Right cardiac atrium (tissue), 5 donors: Measurements from ENCODE around the gene ANKRD13C. TPM values are rescaled to one million over a fixed set of nuclear protein-coding genes. Genes with fewer than 3 reads are reported as not detected.

Experiments
- ATAC-seq, 2 donors: fragments of 200-7000 bp; cut with Tn5 transposase; one replicate each; pipeline versions ENCODE4 v1.8.0 to v1.9.1; 2020; ENCODE audit warnings: moderate library complexity in 2 of 2, mild to moderate bottlenecking in 1 of 2
- DNase-seq, 3 donors: peaks; one replicate each; pipeline ENCODE4 v3.0.0-alpha.2; 2020
- H3K27ac ChIP-seq: one replicate; pipeline ENCODE4 v1.5.1; 2013; ENCODE audit warnings: mild to moderate bottlenecking, low read length, control low read depth, moderate library complexity
- H3K27me3 ChIP-seq: one replicate; pipeline ENCODE4 v1.6.1; 2013; ENCODE audit not compliant: control insufficient read depth, insufficient read depth
- H3K4me1 ChIP-seq: one replicate; pipeline ENCODE4 v1.6.1; 2013; ENCODE audit warnings: low read length; ENCODE audit not compliant: control insufficient read depth, insufficient read depth
- H3K4me3 ChIP-seq: one replicate; pipeline ENCODE4 v1.5.1; 2013; ENCODE audit warnings: low read length, control low read depth
- H3K9me3 ChIP-seq: one replicate; pipeline ENCODE4 v1.6.1; 2013; ENCODE audit warnings: low read length; ENCODE audit not compliant: control insufficient read depth
- WGBS: extraction: QIAGEN DNeasy Blood & Tissue Kit; methylation state at CpG from one replicate; pipeline ENCODE4 v1.1.7; 2013; 5-methylcytosine and 5-hydroxymethylcytosine counted together
- intact Hi-C, 4 donors: fragments of 100-400 bp; cut with DNase I; formaldehyde crosslinking; loops; one replicate each; pipeline versions ENCODE4 v1.11.0 to v1.14.0; 2022 to 2023
- polyA plus RNA-seq: library from polyadenylated mRNA; stranded (reverse); fragments of 200-250 nt; gene quantifications from one replicate; pipeline ENCODE4 v1.2.3, GENCODE V29; 2013
- total RNA-seq, 4 donors: library from RNA; stranded (reverse); fragmentation: NEBNext Ultra II Directional; extraction: Animal tissue kit (Norgen Biotek cat#: 25700); gene quantifications; one replicate each; pipeline ENCODE4 v1.2.1, GENCODE V29; 2021
- donor health status: healthy with polysubstance abuse.
- donor health status: DM: no; HTN: yes; CAD: no.
- donor health status: DM: no; HTN: no; CAD: no.
- donor health status: DM: no; HTN: yes; CAD: no; lungs with severe emphysema.
- donor health status: DM: yes; HTN: yes; CAD: no.

Gene ANKRD13C
- total and polyA plus RNA-seq, 5 donors, result 5.7 to 14.8 (median 12.0) TPM

DNA sequence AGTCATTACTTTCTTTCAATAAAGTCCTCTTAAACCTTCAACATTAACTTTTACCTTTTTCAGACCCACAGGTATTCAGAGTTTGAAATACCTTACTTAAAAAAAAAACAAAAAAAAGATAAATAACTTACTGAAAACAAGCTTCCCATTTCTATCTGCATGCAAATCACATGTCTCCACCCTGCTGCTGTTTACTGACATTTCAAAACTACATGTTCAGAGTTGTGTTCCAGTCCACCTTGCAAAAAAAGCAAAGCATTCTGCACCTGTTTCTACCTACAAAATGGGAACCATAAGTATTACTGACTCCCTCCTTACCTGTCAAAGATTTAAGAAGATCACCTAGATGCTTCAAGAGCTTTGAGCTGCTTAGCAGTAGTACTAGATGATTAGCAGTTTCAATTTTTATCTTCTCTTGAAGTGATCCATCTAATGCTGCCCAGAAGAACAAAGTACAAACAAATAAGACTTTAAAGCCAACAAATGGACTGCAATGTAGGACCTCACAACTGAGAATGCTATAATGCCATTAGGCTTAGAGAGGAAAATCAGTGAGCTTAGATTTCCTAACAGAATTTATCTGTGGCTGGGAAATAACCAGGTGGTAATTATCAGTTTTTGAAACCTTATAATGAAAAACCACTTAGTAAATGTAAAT lies 61.2 kb downstream of the ANKRD13C start:
- H3K4me1 ChIP-seq, result peaks cover 1% of the 10 kb centered on the region
- H3K4me3 ChIP-seq, result no peak overlapping the region
- intact Hi-C loops, result no loop called here
- no peak overlapping the region for H3K27ac ChIP-seq
- H3K9me3 ChIP-seq, result no peaks in the 10 kb centered on the region
- H3K27me3 ChIP-seq, result no peaks in the 10 kb centered on the region
- DNase-seq, result no peak
- no peak for ATAC-seq

DNA sequence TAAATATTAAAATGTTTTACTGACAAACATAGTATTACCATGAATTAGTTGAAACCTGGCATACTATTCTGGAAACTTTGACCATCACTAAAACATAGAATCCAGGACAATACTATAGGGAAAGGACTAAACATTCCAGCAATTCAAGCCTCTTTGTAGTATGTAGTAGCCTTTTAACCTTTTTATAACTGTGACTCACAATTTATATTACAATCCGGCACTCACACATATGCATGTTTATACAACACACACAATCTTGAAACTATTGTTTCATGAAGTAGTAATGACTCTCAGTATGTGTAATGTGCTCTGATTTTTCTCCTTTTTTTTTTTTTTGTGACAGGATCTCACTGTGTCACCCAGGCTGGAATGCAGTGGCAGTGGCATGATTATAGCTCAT lies 64.3 kb downstream of the ANKRD13C start:
- 88% methylated on average over 1 of the region's 1 CpG for WGBS
- intact Hi-C loops, result no loop called here

GRCh38 chr1:70288166-70288565 lies 66.4 kb downstream of the ANKRD13C start:
- no peaks in the 10 kb centered on the region for H3K27me3 ChIP-seq
- peaks cover 1% of the 10 kb centered on the region for H3K4me1 ChIP-seq
- DNase-seq (no peak), ATAC-seq (no peak)
- H3K9me3 ChIP-seq, result no peaks in the 10 kb centered on the region
- no peak overlapping the region for H3K4me3 ChIP-seq
- intact Hi-C loops, result no loop called here
- no peak overlapping the region for H3K27ac ChIP-seq

More for the DNA sequence above, 64.3 kb downstream of the ANKRD13C start:
- Histone ChIP-seq H3K27me3 (no peaks in the 10 kb centered on the region), H3K27ac (no peak overlapping the region), H3K4me3 (no peak overlapping the region), H3K4me1 (peaks cover 1% of the 10 kb centered on the region), H3K9me3 (no peaks in the 10 kb centered on the region)
- ATAC-seq (no peak), DNase-seq (no peak)

- DNase-seq (no peak), ATAC-seq (no peak)
- no peaks in the 10 kb centered on the region for H3K9me3 ChIP-seq
- H3K4me3 ChIP-seq, result no peak overlapping the region
- intact Hi-C loops, result no loop called here
- no peaks in the 10 kb centered on the region for H3K27me3 ChIP-seq
- WGBS, result 73% methylated on average over 5 of the region's 5 CpGs
- H3K4me1 ChIP-seq, result peaks cover 1% of the 10 kb centered on the region
- H3K27ac ChIP-seq, result no peak overlapping the region
Observed at GRCh38 chr1:70286453-70286852, 68.1 kb downstream of the ANKRD13C start.

- no peak overlapping the region for H3K4me3 ChIP-seq
- WGBS, result 97% methylated on average over 2 of the region's 2 CpGs
- intact Hi-C loops, result no loop called here
- peaks cover 1% of the 10 kb centered on the region for H3K4me1 ChIP-seq
- DNase-seq (no peak), ATAC-seq (no peak)
- H3K9me3 ChIP-seq, result no peaks in the 10 kb centered on the region
- H3K27me3 ChIP-seq, result no peaks in the 10 kb centered on the region
- H3K27ac ChIP-seq, result no peak overlapping the region
Observed at GRCh38 chr1:70284366-70284765, 70.2 kb downstream of the ANKRD13C start.

DNA sequence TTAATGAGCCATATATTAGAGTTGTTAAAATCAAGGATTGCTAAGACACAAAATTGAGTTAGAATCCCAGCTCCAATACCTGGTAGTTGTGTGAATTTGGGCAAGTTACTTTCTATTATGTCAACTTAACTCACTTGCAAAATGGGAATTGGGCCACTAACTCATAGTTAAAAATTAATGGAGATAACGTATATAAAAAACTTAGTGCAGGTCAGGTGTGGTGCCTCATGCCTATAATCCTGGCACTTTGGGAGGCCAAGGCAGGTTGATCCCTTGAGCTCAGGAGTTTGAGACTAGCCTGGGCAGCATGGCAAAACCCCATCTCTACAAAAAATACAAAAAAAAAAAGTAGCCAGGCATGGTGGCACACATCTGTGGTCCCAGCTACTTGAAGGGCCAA lies 75.8 kb downstream of the ANKRD13C start:
- no peaks in the 10 kb centered on the region for H3K4me1 ChIP-seq
- ATAC-seq, result no peak
- no peaks in the 10 kb centered on the region for H3K9me3 ChIP-seq
- no peaks in the 10 kb centered on the region for H3K27me3 ChIP-seq
- H3K4me3 ChIP-seq, result no peak overlapping the region
- WGBS, result 96% methylated on average over 1 of the region's 1 CpG
- no peak overlapping the region for H3K27ac ChIP-seq
- intact Hi-C loops, result no loop called here
- no peak for DNase-seq

- DNase-seq, result no peak
- Histone ChIP-seq H3K4me3 (no peak overlapping the region), H3K4me1 (no peaks in the 10 kb centered on the region), H3K27me3 (no peaks in the 10 kb centered on the region), H3K27ac (no peak overlapping the region), H3K9me3 (no peaks in the 10 kb centered on the region)
- WGBS, result 97% methylated on average over 5 of the region's 5 CpGs
- ATAC-seq, result no peak
- intact Hi-C loops, result no loop called here
Observed at GRCh38 chr1:70277875-70278274, 76.6 kb downstream of the ANKRD13C start.

- intact Hi-C loops, result no loop called here
Observed at GRCh38 chr1:70265946-70266345, 88.6 kb downstream of the ANKRD13C start.

DNA sequence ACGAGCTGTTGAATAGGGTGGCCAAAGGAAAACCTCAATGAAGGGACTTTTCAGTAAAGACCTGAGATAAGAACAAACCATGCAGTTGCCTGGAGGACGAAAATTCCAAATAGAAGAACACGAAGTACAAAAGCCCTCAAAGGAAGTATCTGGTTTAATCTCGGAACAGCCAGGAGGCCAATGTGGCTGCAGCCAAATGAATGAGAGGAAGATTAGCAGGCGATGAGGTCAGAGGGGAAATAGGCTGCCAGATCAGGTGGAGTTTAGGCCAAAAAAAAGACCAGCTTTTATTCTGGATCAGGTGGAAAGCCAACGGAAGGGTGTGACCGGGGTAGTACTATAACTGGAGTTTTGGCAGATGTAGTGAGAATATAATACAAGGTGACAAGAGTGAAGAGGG lies 89.7 kb downstream of the ANKRD13C start:
- no peaks in the 10 kb centered on the region for H3K9me3 ChIP-seq
- DNase-seq, result peak in 1 of 3 donors; percentile 23
- WGBS, result 49% methylated on average over 7 of the region's 7 CpGs
- no peaks in the 10 kb centered on the region for H3K27me3 ChIP-seq
- peaks cover 4% of the 10 kb centered on the region for H3K4me1 ChIP-seq
- peak; percentile 77 to 94 for ATAC-seq
- no peak overlapping the region for H3K4me3 ChIP-seq
- intact Hi-C loops, result no loop called here
- no peak overlapping the region for H3K27ac ChIP-seq

More at GRCh38 chr1:70265946-70266345, 88.6 kb downstream of the ANKRD13C start:
- no peaks in the 10 kb centered on the region for H3K9me3 ChIP-seq
- H3K27me3 ChIP-seq, result no peaks in the 10 kb centered on the region
- no peak for ATAC-seq
- H3K27ac ChIP-seq, result no peak overlapping the region
- 87% methylated on average over 1 of the region's 1 CpG for WGBS
- no peak for DNase-seq
- peaks cover 4% of the 10 kb centered on the region for H3K4me1 ChIP-seq
- H3K4me3 ChIP-seq, result no peak overlapping the region

GRCh38 chr1:70256664-70257063 lies 97.9 kb downstream of the ANKRD13C start:
- WGBS, result 73% methylated on average over 1 of the region's 1 CpG
- H3K27ac ChIP-seq, result peak overlapping the region; percentile 45
- intact Hi-C loops, result no loop called here

GRCh38 chr1:70248729-70249128 lies 105.8 kb downstream of the ANKRD13C start:
- intact Hi-C loops, result no loop called here
- Histone ChIP-seq H3K4me1 (no peaks in the 10 kb centered on the region), H3K27ac (no peak overlapping the region), H3K4me3 (no peak overlapping the region), H3K27me3 (no peaks in the 10 kb centered on the region), H3K9me3 (no peaks in the 10 kb centered on the region)
- WGBS, result 77% methylated on average over 4 of the region's 4 CpGs
- DNase-seq (no peak), ATAC-seq (no peak)

More at GRCh38 chr1:70256664-70257063, 97.9 kb downstream of the ANKRD13C start:
- ATAC-seq, result peak; percentile 45 to 46
- Histone ChIP-seq H3K27me3 (no peaks in the 10 kb centered on the region), H3K9me3 (no peaks in the 10 kb centered on the region), H3K4me1 (no peaks in the 10 kb centered on the region), H3K4me3 (no peak overlapping the region)
- DNase-seq, result no peak

DNA sequence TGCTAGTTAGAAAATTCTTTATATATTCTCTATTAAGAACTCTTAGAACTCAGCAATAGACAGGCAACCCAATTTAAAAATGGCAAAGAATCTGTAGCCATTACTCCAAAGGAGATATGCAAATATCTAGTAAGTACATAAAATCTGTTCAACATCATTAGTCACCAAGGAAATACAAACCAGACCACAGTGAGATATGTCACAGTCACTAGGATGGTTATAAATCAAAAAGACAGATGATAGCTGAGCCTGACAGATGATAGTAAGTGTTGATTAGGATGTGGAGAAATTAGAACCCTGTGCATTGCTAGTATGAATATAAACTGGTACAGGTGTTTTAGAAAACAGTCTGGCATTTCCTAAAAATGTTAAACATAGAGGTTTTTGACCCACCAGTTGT lies 106.8 kb downstream of the ANKRD13C start:
- ATAC-seq (no peak), DNase-seq (no peak)
- H3K9me3 ChIP-seq, result no peaks in the 10 kb centered on the region
- intact Hi-C loops, result no loop called here
- no peak overlapping the region for H3K4me3 ChIP-seq
- H3K27me3 ChIP-seq, result no peaks in the 10 kb centered on the region
- H3K4me1 ChIP-seq, result no peaks in the 10 kb centered on the region
- H3K27ac ChIP-seq, result no peak overlapping the region
